ENCODE measurements around the gene TMEM50B.

The TMEM50B gene

GRCh38 chr21:33487996-33488395 is 8.2 kb upstream of the TMEM50B start:
- Histone ChIP-seq H3K36me3 (replicated peaks) (no peaks in the 10 kb centered on the region), H3K4me3 (ENCODE audit: low read depth, low read length) (no peak overlapping the region), H3K27ac (no peak overlapping the region), H3K27me3 (replicated peaks) (no peaks in the 10 kb centered on the region)
- TF ChIP-seq CTCF (IDR thresholded peaks at IDR 0.05; ENCODE audit: low read depth, low read length, missing control alignments): no peak
- in situ Hi-C loops (cut with HindIII; ENCODE audit: low pct_ligation_motif_present, low sequenced_read_pairs): no loop called here
- DNase-seq: no peak

- DNase-seq: no peak
- in situ Hi-C loops (cut with HindIII; ENCODE audit: low pct_ligation_motif_present, low sequenced_read_pairs): no loop called here
- no peak overlapping the region for H3K4me3 ChIP-seq (ENCODE audit: low read depth, low read length)
- H3K27me3 ChIP-seq (replicated peaks): no peaks in the 10 kb centered on the region
- no peak overlapping the region for H3K27ac ChIP-seq
- no peak for TF ChIP-seq CTCF (IDR thresholded peaks at IDR 0.05; ENCODE audit: low read depth, low read length, missing control alignments)
- no peaks in the 10 kb centered on the region for H3K36me3 ChIP-seq (replicated peaks)
Measured at GRCh38 chr21:33481314-33481943, 1.7 kb upstream of the TMEM50B start.

DNA sequence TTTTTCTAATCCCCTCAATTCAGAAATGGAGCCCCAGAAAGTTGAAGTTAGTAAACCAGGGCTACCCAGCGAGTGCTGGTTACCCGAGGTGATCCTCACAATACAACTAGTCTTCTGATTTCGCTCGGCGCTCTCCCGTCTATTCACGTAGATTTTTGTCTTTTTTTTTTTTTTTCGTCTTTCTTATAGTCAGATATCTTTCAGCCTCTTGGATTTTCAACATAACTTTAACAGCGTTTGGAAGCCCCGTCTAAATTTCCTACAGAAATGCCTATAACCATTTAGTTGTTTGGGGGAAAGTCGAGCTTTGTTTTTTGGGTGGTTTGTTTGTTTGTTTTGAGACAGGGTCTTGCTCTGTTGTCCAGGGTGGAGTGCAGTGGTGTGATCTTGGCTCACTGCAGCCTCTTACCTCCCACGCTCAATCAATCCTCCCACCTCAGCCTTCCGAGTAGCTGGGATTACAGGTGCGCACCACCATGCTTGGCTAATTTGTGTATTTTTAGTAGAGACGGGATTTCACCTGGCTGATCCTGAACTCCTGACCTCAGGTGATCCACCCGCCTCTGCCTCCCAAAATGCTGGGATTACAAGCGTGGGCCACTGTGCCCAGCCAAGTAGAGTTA is 818 bp upstream of the TMEM50B start:
- no peak for DNase-seq
- in situ Hi-C loops (cut with HindIII; ENCODE audit: low pct_ligation_motif_present, low sequenced_read_pairs): no loop called here
- Histone ChIP-seq H3K27me3 (replicated peaks) (no peaks in the 10 kb centered on the region), H3K27ac (peak overlapping the region; percentile 81), H3K36me3 (replicated peaks) (no peaks in the 10 kb centered on the region), H3K4me3 (ENCODE audit: low read depth, low read length) (peak overlapping the region; percentile 83)
- TF ChIP-seq CTCF (IDR thresholded peaks at IDR 0.05; ENCODE audit: low read depth, low read length, missing control alignments): no peak

DNA sequence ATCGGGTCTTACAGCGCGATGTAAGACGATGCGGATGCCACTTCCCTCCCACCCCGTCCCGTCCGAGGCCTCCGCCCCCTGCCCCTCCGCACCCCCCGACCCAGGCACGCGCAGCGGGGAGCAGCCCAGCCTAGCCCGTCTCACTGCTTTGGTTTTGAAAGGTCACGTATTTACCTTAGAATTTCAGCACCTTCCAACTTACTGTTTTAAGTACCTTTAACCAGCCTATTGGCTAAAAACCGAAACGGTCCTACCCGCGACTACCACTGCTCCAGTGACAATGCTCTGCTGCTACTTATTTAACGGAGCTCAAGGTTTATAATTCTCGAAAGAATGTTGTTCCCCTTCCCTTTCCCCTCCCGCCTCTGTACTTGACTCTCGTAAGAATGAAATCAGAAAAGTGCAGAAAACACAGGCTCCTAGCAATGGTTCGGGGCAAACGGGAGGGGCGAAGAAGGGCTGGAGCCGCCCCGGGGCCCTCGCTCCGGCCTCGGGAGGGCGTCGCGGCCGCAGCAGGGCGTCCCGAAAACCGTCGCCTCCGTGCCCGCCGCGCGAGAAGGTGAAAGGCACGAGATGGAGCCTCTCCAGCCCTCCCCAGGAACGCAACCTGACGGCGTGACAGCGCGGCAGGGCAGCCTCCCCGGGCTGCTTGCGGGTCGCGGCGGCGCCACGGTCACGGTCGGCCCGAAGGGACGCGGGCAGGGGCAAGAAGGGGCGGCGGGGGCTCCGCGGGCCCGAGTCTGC is 667 bp downstream of the TMEM50B start:
- in situ Hi-C loops (cut with HindIII; ENCODE audit: low pct_ligation_motif_present, low sequenced_read_pairs): no loop called here
- H3K27me3 ChIP-seq (replicated peaks): no peaks in the 10 kb centered on the region
- H3K36me3 ChIP-seq (replicated peaks): no peaks in the 10 kb centered on the region
- DNase-seq: no peak
- peak; percentile 21 for TF ChIP-seq CTCF (IDR thresholded peaks at IDR 0.05; ENCODE audit: low read depth, low read length, missing control alignments)
- peak overlapping the region; percentile 79 for H3K27ac ChIP-seq
- H3K4me3 ChIP-seq (ENCODE audit: low read depth, low read length): peak overlapping the region; percentile 77

- Histone ChIP-seq H3K36me3 (replicated peaks) (no peaks in the 10 kb centered on the region), H3K27ac (no peak overlapping the region), H3K27me3 (replicated peaks) (no peaks in the 10 kb centered on the region), H3K4me3 (ENCODE audit: low read depth, low read length) (peak overlapping the region; percentile 77)
- DNase-seq: no peak
- in situ Hi-C loops (cut with HindIII; ENCODE audit: low pct_ligation_motif_present, low sequenced_read_pairs): no loop called here
- TF ChIP-seq CTCF (IDR thresholded peaks at IDR 0.05; ENCODE audit: low read depth, low read length, missing control alignments): no peak
Measured at GRCh38 chr21:33478182-33478581, 1.6 kb downstream of the TMEM50B start.
